ENCODE measurements around the gene NUCB1.

- TF ChIP-seq SPI1 (IDR thresholded peaks at IDR 0.05; ENCODE audit: low read depth, low read length) (no peak), POLR2AphosphoS5 (IDR thresholded peaks at IDR 0.05; ENCODE audit: low read depth, low read length) (no peak)
Measured at GRCh38 chr19:48858984-48859710, 41.0 kb upstream of the NUCB1 start.

Measured in GM12891 (cell line).